WTC11 (cell line): ENCODE data around the gene FRMD4A.

ENCODE experiments used
- ESRRA ChIP-seq: sonication (generic); formaldehyde crosslinking; IDR thresholded peaks from 2 replicates; pipeline ENCODE4 v1.8.1; 2022; ENCODE audit warnings: mild to moderate bottlenecking, missing genetic modification reagents, borderline replicate concordance
- JAZF1 ChIP-seq: fragments of 250-450 bp; sonication (Bioruptor Pico); IDR thresholded peaks from 2 replicates; pipeline ENCODE4 v1.9.0; 2021; ENCODE audit warnings: moderate library complexity, mild to moderate bottlenecking, inconsistent platforms
- ZNF317 ChIP-seq: sonication (generic); formaldehyde crosslinking; IDR thresholded peaks from 2 replicates; pipeline ENCODE4 v1.8.1; 2023; ENCODE audit warnings: low read depth, mild to moderate bottlenecking, moderate library complexity, missing genetic modification reagents, borderline replicate concordance
- TF ChIP-seq, protein P1 (sequence below): sonication (generic); formaldehyde crosslinking; IDR thresholded peaks from 2 replicates; pipeline ENCODE4 v1.8.1; 2022; ENCODE audit warnings: missing genetic modification reagents, borderline replicate concordance
- TF ChIP-seq, protein P2 (sequence below): sonication (generic); formaldehyde crosslinking; conservative IDR thresholded peaks from 2 replicates; pipeline ENCODE4 v1.8.1; 2023; ENCODE audit warnings: mild to moderate bottlenecking, low read depth, missing genetic modification reagents, moderate library complexity
- TF ChIP-seq, protein P3 (sequence below): fragments of 200-600 bp; IDR thresholded peaks from 2 replicates; pipeline ENCODE4 v1.8.0; 2022; ENCODE audit warnings: antibody characterized with exemption
- TF ChIP-seq, protein P4 (sequence below): fragments of 250-450 bp; sonication (Bioruptor Pico); IDR thresholded peaks from 2 replicates; pipeline ENCODE4 v2.1.2; 2022; ENCODE audit warnings: mild to moderate bottlenecking, moderate library complexity
- TF ChIP-seq, protein P5 (sequence below): sonication (generic); formaldehyde crosslinking; IDR thresholded peaks from 2 replicates; pipeline ENCODE4 v1.8.0; 2022; ENCODE audit warnings: mild to moderate bottlenecking, missing genetic modification reagents
- TF ChIP-seq, protein P6 (sequence below): sonication (generic); formaldehyde crosslinking; IDR thresholded peaks from 2 replicates; pipeline ENCODE4 v1.8.0; 2023; ENCODE audit warnings: missing genetic modification reagents

DNA sequence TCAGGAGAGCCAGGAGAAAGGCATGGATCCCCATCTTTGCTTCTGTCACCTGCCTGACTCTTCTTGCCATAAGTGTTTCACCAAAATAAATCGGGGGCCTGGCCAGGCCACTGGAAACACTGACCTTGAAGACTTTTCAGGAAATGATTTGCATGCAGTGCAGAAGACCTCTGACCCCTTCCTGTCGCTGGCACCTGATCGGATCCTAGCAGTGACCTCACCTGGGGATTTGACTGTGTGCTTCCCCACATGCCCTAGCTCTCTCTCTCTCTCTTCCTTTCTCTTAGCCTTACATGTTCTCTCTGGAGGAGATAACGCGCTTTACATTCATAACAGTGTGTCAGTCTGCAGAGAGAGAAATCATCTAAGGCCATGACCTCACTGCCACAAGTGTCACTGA, 500.9 kb downstream of the FRMD4A start:
- TF ChIP-seq ZNF317 (CRISPR knock-in tag) (no peak), ESRRA (CRISPR knock-in tag) (no peak), JAZF1 (CRISPR knock-in tag) (no peak)
- TF ChIP-seq, protein P1, sequence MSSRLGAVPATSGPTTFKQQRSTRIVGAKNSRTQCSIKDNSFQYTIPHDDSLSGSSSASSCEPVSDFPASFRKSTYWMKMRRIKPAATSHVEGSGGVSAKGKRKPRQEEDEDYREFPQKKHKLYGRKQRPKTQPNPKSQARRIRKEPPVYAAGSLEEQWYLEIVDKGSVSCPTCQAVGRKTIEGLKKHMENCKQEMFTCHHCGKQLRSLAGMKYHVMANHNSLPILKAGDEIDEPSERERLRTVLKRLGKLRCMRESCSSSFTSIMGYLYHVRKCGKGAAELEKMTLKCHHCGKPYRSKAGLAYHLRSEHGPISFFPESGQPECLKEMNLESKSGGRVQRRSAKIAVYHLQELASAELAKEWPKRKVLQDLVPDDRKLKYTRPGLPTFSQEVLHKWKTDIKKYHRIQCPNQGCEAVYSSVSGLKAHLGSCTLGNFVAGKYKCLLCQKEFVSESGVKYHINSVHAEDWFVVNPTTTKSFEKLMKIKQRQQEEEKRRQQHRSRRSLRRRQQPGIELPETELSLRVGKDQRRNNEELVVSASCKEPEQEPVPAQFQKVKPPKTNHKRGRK (CRISPR knock-in tag) = no peak
- TF ChIP-seq, protein P2, sequence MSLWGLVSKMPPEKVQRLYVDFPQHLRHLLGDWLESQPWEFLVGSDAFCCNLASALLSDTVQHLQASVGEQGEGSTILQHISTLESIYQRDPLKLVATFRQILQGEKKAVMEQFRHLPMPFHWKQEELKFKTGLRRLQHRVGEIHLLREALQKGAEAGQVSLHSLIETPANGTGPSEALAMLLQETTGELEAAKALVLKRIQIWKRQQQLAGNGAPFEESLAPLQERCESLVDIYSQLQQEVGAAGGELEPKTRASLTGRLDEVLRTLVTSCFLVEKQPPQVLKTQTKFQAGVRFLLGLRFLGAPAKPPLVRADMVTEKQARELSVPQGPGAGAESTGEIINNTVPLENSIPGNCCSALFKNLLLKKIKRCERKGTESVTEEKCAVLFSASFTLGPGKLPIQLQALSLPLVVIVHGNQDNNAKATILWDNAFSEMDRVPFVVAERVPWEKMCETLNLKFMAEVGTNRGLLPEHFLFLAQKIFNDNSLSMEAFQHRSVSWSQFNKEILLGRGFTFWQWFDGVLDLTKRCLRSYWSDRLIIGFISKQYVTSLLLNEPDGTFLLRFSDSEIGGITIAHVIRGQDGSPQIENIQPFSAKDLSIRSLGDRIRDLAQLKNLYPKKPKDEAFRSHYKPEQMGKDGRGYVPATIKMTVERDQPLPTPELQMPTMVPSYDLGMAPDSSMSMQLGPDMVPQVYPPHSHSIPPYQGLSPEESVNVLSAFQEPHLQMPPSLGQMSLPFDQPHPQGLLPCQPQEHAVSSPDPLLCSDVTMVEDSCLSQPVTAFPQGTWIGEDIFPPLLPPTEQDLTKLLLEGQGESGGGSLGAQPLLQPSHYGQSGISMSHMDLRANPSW (CRISPR knock-in tag) = no peak
- TF ChIP-seq, protein P3, sequence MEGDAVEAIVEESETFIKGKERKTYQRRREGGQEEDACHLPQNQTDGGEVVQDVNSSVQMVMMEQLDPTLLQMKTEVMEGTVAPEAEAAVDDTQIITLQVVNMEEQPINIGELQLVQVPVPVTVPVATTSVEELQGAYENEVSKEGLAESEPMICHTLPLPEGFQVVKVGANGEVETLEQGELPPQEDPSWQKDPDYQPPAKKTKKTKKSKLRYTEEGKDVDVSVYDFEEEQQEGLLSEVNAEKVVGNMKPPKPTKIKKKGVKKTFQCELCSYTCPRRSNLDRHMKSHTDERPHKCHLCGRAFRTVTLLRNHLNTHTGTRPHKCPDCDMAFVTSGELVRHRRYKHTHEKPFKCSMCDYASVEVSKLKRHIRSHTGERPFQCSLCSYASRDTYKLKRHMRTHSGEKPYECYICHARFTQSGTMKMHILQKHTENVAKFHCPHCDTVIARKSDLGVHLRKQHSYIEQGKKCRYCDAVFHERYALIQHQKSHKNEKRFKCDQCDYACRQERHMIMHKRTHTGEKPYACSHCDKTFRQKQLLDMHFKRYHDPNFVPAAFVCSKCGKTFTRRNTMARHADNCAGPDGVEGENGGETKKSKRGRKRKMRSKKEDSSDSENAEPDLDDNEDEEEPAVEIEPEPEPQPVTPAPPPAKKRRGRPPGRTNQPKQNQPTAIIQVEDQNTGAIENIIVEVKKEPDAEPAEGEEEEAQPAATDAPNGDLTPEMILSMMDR = no peak
- TF ChIP-seq, protein P4, sequence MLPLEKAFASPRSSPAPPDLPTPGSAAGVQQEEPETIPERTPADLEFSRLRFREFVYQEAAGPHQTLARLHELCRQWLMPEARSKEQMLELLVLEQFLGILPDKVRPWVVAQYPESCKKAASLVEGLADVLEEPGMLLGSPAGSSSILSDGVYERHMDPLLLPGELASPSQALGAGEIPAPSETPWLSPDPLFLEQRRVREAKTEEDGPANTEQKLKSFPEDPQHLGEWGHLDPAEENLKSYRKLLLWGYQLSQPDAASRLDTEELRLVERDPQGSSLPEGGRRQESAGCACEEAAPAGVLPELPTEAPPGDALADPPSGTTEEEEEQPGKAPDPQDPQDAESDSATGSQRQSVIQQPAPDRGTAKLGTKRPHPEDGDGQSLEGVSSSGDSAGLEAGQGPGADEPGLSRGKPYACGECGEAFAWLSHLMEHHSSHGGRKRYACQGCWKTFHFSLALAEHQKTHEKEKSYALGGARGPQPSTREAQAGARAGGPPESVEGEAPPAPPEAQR = no peak
- TF ChIP-seq, protein P5, sequence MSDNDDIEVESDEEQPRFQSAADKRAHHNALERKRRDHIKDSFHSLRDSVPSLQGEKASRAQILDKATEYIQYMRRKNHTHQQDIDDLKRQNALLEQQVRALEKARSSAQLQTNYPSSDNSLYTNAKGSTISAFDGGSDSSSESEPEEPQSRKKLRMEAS (CRISPR knock-in tag) = no peak
- TF ChIP-seq, protein P6, sequence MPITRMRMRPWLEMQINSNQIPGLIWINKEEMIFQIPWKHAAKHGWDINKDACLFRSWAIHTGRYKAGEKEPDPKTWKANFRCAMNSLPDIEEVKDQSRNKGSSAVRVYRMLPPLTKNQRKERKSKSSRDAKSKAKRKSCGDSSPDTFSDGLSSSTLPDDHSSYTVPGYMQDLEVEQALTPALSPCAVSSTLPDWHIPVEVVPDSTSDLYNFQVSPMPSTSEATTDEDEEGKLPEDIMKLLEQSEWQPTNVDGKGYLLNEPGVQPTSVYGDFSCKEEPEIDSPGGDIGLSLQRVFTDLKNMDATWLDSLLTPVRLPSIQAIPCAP (CRISPR knock-in tag) = no peak
